ENCODE data around the gene SPI1. TPM values are rescaled to one million over a fixed set of nuclear protein-coding genes. Genes with fewer than 3 reads are reported as not detected.

The SPI1 gene
- total and polyA plus RNA-seq, 2 donors (not counting 3 experiments of a cell fraction or from before 2014, with no cell fraction given) = not detected

GRCh38 chr11:47333526-47333845 is 44.9 kb downstream of the SPI1 start:
- peaks cover 16% of the 10 kb centered on the region for H3K4me1 ChIP-seq (ENCODE audit: control insufficient read depth, extremely low read depth, insufficient read depth, low read length)
- ChIA-PET POLR2A (no interaction called here), CTCF (interaction anchor here (1.1 to 1.5 kb wide), 2 partner anchors 8 to 22 kb away, joined by 3 to 6 read pairs; no protein-coding TSS in a partner anchor)
- dilution Hi-C loops (cut with MboI; ENCODE audit: extremely low pct_ligation_motif_present, low sequenced_read_pairs) = no loop called here
- TF ChIP-seq JUN (IDR thresholded peaks at IDR 0.05; ENCODE audit: borderline replicate concordance, insufficient read depth, insufficient read length, low read depth) = no peak
- TF ChIP-seq FOS (IDR thresholded peaks at IDR 0.05; ENCODE audit: borderline replicate concordance, insufficient read depth, low read length) = no peak
- TF ChIP-seq MYC (IDR thresholded peaks at IDR 0.05; ENCODE audit: low read depth, low read length) = no peak
- no peak for TF ChIP-seq MAX (IDR thresholded peaks at IDR 0.05; ENCODE audit: insufficient read depth, insufficient read length)
- no peak for TF ChIP-seq GATA2 (IDR thresholded peaks at IDR 0.05; ENCODE audit: insufficient read depth, insufficient read length, low read depth, low read length)
- H3K4me3 ChIP-seq (replicated peaks in 1 of 3; ENCODE audit: insufficient read depth in 1 of 3, low read depth in 1 of 3, low read length in 3 of 3) = no peak overlapping the region
- H3K9me3 ChIP-seq (replicated peaks; ENCODE audit: control insufficient read depth, insufficient read depth, low read length) = no peaks in the 10 kb centered on the region
- no peak overlapping the region for H3K4me2 ChIP-seq (ENCODE audit: insufficient read depth, low read length)
- no TSS peak for BruUV-seq (replicated peaks)
- H2AFZ ChIP-seq (ENCODE audit: low read depth, low read length) = no peak overlapping the region
- intact Hi-C loops (cut with micrococcal nuclease) = no loop called here
- H4K20me1 ChIP-seq (replicated peaks; ENCODE audit: control insufficient read depth, extremely low read depth, insufficient read depth, low read length) = no peaks in the 10 kb centered on the region
- H3K27ac ChIP-seq (ENCODE audit: insufficient read depth, low read depth, low read length) = no peak overlapping the region
- H3K79me2 ChIP-seq (ENCODE audit: control insufficient read depth, insufficient read depth, low read length) = no peaks in the 10 kb centered on the region
- H3K9me1 ChIP-seq (replicated peaks; ENCODE audit: control insufficient read depth, extremely low read depth, insufficient read depth, low read length) = no peaks in the 10 kb centered on the region
- H3K27me3 ChIP-seq (ENCODE audit: control insufficient read depth in 2 of 2, insufficient read depth in 2 of 2, low read length in 2 of 2) = no peaks in the 10 kb centered on the region
- DNase-seq (ENCODE audit: low read depth, low spot score) = no peak
- H3K9ac ChIP-seq (replicated peaks; ENCODE audit: extremely low read depth, insufficient read depth, low read length) = no peak overlapping the region
- FAIRE-seq = no peak
- peaks cover 0 to 5% of the 10 kb centered on the region in 2 experiments for H3K36me3 ChIP-seq (ENCODE audit: control insufficient read depth in 2 of 2, extremely low read depth in 1 of 2, insufficient read depth in 2 of 2, low read length in 2 of 2)

GRCh38 chr11:47332791-47333525 is 45.4 kb downstream of the SPI1 start:
- POLR2A ChIA-PET = no interaction called here
- Histone ChIP-seq H3K4me2 (ENCODE audit: insufficient read depth, low read length) (no peak overlapping the region), H3K27ac (ENCODE audit: insufficient read depth, low read depth, low read length) (no peak overlapping the region), H3K4me1 (ENCODE audit: control insufficient read depth, extremely low read depth, insufficient read depth, low read length) (peaks cover 16% of the 10 kb centered on the region), H3K27me3 (ENCODE audit: control insufficient read depth in 2 of 2, insufficient read depth in 2 of 2, low read length in 2 of 2) (no peaks in the 10 kb centered on the region), H3K79me2 (ENCODE audit: control insufficient read depth, insufficient read depth, low read length) (no peaks in the 10 kb centered on the region), H3K9ac (replicated peaks; ENCODE audit: extremely low read depth, insufficient read depth, low read length) (no peak overlapping the region), H4K20me1 (replicated peaks; ENCODE audit: control insufficient read depth, extremely low read depth, insufficient read depth, low read length) (no peaks in the 10 kb centered on the region), H3K9me1 (replicated peaks; ENCODE audit: control insufficient read depth, extremely low read depth, insufficient read depth, low read length) (no peaks in the 10 kb centered on the region), H3K4me3 (replicated peaks in 1 of 3; ENCODE audit: insufficient read depth in 1 of 3, low read depth in 1 of 3, low read length in 3 of 3) (no peak overlapping the region), H3K9me3 (replicated peaks; ENCODE audit: control insufficient read depth, insufficient read depth, low read length) (no peaks in the 10 kb centered on the region), H2AFZ (ENCODE audit: low read depth, low read length) (no peak overlapping the region), H3K36me3 (ENCODE audit: control insufficient read depth in 2 of 2, extremely low read depth in 1 of 2, insufficient read depth in 2 of 2, low read length in 2 of 2) (peaks cover 0 to 8% of the 10 kb centered on the region in 2 experiments)
- DNase-seq (ENCODE audit: low read depth, low spot score) = no peak
- dilution Hi-C loops (cut with MboI; ENCODE audit: extremely low pct_ligation_motif_present, low sequenced_read_pairs) (no loop called here), intact Hi-C loops (cut with micrococcal nuclease) (no loop called here)
- no peak for FAIRE-seq
- CTCF ChIA-PET = interaction anchor here (1.5 kb wide), 1 partner anchor 22 kb away, joined by 6 read pairs; no protein-coding TSS in a partner anchor
- TF ChIP-seq MAX (IDR thresholded peaks at IDR 0.05; ENCODE audit: insufficient read depth, insufficient read length) = no peak
- TF ChIP-seq EZH2 (IDR thresholded peaks at IDR 0.05; ENCODE audit: borderline replicate concordance, low read depth, low read length, severe bottlenecking) = no peak
- TF ChIP-seq GATA2 (IDR thresholded peaks at IDR 0.05; ENCODE audit: insufficient read depth, insufficient read length, low read depth, low read length) = no peak
- TF ChIP-seq FOS (IDR thresholded peaks at IDR 0.05; ENCODE audit: borderline replicate concordance, insufficient read depth, low read length) = no peak
- TF ChIP-seq JUN (IDR thresholded peaks at IDR 0.05; ENCODE audit: borderline replicate concordance, insufficient read depth, insufficient read length, low read depth) = no peak
- no peak for TF ChIP-seq POLR2A (IDR thresholded peaks at IDR 0.05; ENCODE audit: low read depth, low read length)
- no peak for TF ChIP-seq CTCF (IDR thresholded peaks at IDR 0.05; ENCODE audit: extremely low read depth in 1 of 2, insufficient read depth in 1 of 2, low read depth in 1 of 2, low read length in 2 of 2)
- no peak for TF ChIP-seq POLR2AphosphoS5 (IDR thresholded peaks at IDR 0.05; ENCODE audit: insufficient read depth, low read depth, low read length)
- TF ChIP-seq MYC (IDR thresholded peaks at IDR 0.05; ENCODE audit: low read depth, low read length) = no peak
- no TSS peak for BruUV-seq (replicated peaks)
